K562 (cell line): ENCODE results near the gene CFAP251. TPM values are rescaled to one million over a fixed set of nuclear protein-coding genes. Genes with fewer than 3 reads are reported as not detected.

Source experiments
- ARNT ChIP-seq, 2 experiments: fragments of 450-650 bp; IDR thresholded peaks; 2 replicates each; pipeline ENCODE4 v1.6.1; 2016; ENCODE audit warnings: mild to moderate bottlenecking in 1 of 2
- CHD4 ChIP-seq: fragments of 200-600 bp; sonication (generic); IDR thresholded peaks from 3 replicates; pipeline ENCODE4 v1.6.1; 2012; ENCODE audit warnings: low read depth, mild to moderate bottlenecking, mixed read lengths, low read length, inconsistent platforms; ENCODE audit not compliant: insufficient read depth, insufficient replicate concordance, poor library complexity, severe bottlenecking
- CXXC5 ChIP-seq: fragments of 250-450 bp; sonication (Bioruptor Pico); IDR thresholded peaks from 2 replicates; pipeline ENCODE4 v1.8.0; 2022; ENCODE audit warnings: inconsistent platforms, mild to moderate bottlenecking, moderate library complexity
- GABPB2 ChIP-seq: fragments of 250-450 bp; sonication (Bioruptor Pico); conservative IDR thresholded peaks from 2 replicates; pipeline ENCODE4 v1.5.1; 2021; ENCODE audit warnings: mild to moderate bottlenecking
- HMG20B ChIP-seq: fragments of 250-450 bp; sonication (Bioruptor Pico); IDR thresholded peaks from 2 replicates; pipeline ENCODE4 v1.5.0; 2021; ENCODE audit warnings: mild to moderate bottlenecking
- ILK ChIP-seq: fragments of 450-650 bp; IDR thresholded peaks from 2 replicates; pipeline ENCODE4 v1.6.1; 2016; ENCODE audit warnings: missing genetic modification characterization, low read depth, mild to moderate bottlenecking, missing compliant biosample characterization, moderate library complexity, borderline replicate concordance
- MTF1 ChIP-seq: fragments of 250-450 bp; sonication (Bioruptor Pico); IDR thresholded peaks from 2 replicates; pipeline ENCODE4 v1.9.0; 2021; ENCODE audit warnings: moderate library complexity, mild to moderate bottlenecking, inconsistent platforms, borderline replicate concordance
- NR3C1 ChIP-seq: sonication (generic); formaldehyde crosslinking; IDR thresholded peaks from 2 replicates; pipeline ENCODE4 v1.8.1; 2022; ENCODE audit warnings: missing genetic modification reagents
- POLR2G ChIP-seq: fragments of 200-400 bp; formaldehyde crosslinking; IDR thresholded peaks from 2 replicates; pipeline ENCODE4 v1.6.1; 2017; ENCODE audit warnings: low read depth, mild to moderate bottlenecking, antibody characterized with exemption, low read length, moderate library complexity
- SETDB1 ChIP-seq: IDR thresholded peaks from one replicate; pipeline ENCODE4 v1.6.1; 2012; ENCODE audit warnings: low read length, control low read depth, inconsistent platforms
- SREBF2 ChIP-seq: sonication (generic); formaldehyde crosslinking; IDR thresholded peaks from 2 replicates; pipeline ENCODE4 v1.4.0; 2020; ENCODE audit warnings: mild to moderate bottlenecking, missing genetic modification reagents
- TFAM ChIP-seq: fragments of 250-450 bp; sonication (Bioruptor Pico); conservative IDR thresholded peaks from 2 replicates; pipeline ENCODE4 v1.5.0; 2021; ENCODE audit warnings: mild to moderate bottlenecking, moderate library complexity
- ZNF76 ChIP-seq: fragments of 250-450 bp; sonication (Bioruptor Pico); IDR thresholded peaks from 2 replicates; pipeline ENCODE4 v1.4.0; 2020; ENCODE audit warnings: mild to moderate bottlenecking, moderate library complexity, borderline replicate concordance
- polyA plus RNA-seq, 8 experiments: library from polyadenylated mRNA; depleted of rRNA in 4 of 8; stranded (reverse) in 5 of 8; unstranded in 3 of 8; fragments of >200 nt; fragmentation: Nextera tagmentation in 2 of 8; fragmentation: Illumina TruSeq in 1 of 8; extraction: Ambion mirVana in 2 of 8; extraction: Trizol in 1 of 8; gene quantifications; 2 replicates each; pipeline versions ENCODE4 v1.2.1 to v1.2.3, GENCODE V29; 2011 to 2014; ENCODE audit warnings: inconsistent platforms in 1 of 8, missing spikeins in 1 of 8
- total RNA-seq, 7 experiments: library from RNA; depleted of rRNA in 6 of 7; stranded (reverse); fragments of >200 nt in 6 of 7; fragmentation: Illumina TruSeq in 2 of 7; extraction: Trizol in 2 of 7; gene quantifications; 2 replicates each; pipeline versions ENCODE4 v1.2.1 to v1.2.3, GENCODE V29; 2011 to 2021; ENCODE audit warnings: low replicate concordance in 1 of 7
- TF ChIP-seq, protein P1 (sequence below): fragments of 200-600 bp; sonication (generic); IDR thresholded peaks from one replicate; pipeline ENCODE4 v1.6.1; 2012; ENCODE audit warnings: mild to moderate bottlenecking, low read depth, low read length, inconsistent platforms
- TF ChIP-seq, protein P2 (sequence below): sonication (generic); formaldehyde crosslinking; IDR thresholded peaks from 2 replicates; pipeline ENCODE4 v1.8.0; 2022; ENCODE audit warnings: missing genetic modification reagents, mild to moderate bottlenecking, moderate library complexity, borderline replicate concordance

CFAP251 gene
- total and polyA plus RNA-seq, 9 of the 15 experiments (the other 6 are each of a cell fraction or from before 2014, with no cell fraction given), result 16.6 to 31.0 (median 19.1) TPM

DNA sequence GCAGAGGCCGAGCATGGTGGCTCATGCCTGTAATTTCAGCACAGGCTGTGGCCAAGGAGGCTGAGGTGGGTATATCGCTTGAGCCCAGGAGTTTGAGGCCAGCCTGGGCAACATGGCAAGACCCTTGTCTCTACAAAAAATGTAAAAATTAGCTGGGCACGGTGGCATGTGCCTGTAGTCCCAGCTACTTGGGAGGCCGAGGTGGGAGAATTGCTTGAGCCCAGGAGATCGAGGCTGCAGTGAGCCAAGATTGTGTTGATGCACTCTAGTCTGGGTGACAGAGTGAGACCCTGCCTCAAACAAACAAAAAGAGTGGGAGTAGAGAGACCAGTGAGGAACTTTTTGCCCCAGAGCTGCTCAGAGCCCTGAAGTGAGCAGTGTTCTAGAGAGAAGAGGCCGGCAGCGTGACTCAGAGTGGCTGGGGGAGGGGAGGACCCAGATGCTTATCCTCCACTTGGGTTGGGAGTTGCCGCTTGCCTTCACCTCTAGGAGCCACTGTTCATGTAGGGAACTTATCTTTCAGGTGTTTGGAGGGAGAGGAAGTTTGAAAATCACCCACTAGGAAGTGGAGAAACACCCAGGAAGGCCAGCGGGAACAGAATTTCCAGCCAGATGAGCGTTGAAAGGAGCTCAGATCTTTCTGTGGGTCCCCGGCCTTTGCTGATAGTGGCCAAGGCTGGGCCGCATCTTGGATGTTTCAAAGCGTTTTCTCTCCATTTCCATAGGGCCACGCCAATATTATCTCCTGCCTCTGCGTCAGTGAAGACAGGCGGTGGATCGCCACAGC lies 15.3 kb downstream of the CFAP251 start (continued):
- TF ChIP-seq, protein P1, sequence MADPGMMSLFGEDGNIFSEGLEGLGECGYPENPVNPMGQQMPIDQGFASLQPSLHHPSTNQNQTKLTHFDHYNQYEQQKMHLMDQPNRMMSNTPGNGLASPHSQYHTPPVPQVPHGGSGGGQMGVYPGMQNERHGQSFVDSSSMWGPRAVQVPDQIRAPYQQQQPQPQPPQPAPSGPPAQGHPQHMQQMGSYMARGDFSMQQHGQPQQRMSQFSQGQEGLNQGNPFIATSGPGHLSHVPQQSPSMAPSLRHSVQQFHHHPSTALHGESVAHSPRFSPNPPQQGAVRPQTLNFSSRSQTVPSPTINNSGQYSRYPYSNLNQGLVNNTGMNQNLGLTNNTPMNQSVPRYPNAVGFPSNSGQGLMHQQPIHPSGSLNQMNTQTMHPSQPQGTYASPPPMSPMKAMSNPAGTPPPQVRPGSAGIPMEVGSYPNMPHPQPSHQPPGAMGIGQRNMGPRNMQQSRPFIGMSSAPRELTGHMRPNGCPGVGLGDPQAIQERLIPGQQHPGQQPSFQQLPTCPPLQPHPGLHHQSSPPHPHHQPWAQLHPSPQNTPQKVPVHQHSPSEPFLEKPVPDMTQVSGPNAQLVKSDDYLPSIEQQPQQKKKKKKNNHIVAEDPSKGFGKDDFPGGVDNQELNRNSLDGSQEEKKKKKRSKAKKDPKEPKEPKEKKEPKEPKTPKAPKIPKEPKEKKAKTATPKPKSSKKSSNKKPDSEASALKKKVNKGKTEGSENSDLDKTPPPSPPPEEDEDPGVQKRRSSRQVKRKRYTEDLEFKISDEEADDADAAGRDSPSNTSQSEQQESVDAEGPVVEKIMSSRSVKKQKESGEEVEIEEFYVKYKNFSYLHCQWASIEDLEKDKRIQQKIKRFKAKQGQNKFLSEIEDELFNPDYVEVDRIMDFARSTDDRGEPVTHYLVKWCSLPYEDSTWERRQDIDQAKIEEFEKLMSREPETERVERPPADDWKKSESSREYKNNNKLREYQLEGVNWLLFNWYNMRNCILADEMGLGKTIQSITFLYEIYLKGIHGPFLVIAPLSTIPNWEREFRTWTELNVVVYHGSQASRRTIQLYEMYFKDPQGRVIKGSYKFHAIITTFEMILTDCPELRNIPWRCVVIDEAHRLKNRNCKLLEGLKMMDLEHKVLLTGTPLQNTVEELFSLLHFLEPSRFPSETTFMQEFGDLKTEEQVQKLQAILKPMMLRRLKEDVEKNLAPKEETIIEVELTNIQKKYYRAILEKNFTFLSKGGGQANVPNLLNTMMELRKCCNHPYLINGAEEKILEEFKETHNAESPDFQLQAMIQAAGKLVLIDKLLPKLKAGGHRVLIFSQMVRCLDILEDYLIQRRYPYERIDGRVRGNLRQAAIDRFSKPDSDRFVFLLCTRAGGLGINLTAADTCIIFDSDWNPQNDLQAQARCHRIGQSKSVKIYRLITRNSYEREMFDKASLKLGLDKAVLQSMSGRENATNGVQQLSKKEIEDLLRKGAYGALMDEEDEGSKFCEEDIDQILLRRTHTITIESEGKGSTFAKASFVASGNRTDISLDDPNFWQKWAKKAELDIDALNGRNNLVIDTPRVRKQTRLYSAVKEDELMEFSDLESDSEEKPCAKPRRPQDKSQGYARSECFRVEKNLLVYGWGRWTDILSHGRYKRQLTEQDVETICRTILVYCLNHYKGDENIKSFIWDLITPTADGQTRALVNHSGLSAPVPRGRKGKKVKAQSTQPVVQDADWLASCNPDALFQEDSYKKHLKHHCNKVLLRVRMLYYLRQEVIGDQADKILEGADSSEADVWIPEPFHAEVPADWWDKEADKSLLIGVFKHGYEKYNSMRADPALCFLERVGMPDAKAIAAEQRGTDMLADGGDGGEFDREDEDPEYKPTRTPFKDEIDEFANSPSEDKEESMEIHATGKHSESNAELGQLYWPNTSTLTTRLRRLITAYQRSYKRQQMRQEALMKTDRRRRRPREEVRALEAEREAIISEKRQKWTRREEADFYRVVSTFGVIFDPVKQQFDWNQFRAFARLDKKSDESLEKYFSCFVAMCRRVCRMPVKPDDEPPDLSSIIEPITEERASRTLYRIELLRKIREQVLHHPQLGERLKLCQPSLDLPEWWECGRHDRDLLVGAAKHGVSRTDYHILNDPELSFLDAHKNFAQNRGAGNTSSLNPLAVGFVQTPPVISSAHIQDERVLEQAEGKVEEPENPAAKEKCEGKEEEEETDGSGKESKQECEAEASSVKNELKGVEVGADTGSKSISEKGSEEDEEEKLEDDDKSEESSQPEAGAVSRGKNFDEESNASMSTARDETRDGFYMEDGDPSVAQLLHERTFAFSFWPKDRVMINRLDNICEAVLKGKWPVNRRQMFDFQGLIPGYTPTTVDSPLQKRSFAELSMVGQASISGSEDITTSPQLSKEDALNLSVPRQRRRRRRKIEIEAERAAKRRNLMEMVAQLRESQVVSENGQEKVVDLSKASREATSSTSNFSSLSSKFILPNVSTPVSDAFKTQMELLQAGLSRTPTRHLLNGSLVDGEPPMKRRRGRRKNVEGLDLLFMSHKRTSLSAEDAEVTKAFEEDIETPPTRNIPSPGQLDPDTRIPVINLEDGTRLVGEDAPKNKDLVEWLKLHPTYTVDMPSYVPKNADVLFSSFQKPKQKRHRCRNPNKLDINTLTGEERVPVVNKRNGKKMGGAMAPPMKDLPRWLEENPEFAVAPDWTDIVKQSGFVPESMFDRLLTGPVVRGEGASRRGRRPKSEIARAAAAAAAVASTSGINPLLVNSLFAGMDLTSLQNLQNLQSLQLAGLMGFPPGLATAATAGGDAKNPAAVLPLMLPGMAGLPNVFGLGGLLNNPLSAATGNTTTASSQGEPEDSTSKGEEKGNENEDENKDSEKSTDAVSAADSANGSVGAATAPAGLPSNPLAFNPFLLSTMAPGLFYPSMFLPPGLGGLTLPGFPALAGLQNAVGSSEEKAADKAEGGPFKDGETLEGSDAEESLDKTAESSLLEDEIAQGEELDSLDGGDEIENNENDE, result no peak
- TF ChIP-seq CXXC5 (peak; percentile 72), NR3C1 (CRISPR knock-in tag) (no peak), ARNT (IDR thresholded peaks at IDR 0.05) (peak; percentile 62 to 75; a peak in 2 of 4 replicates), SREBF2 (0 out of 2 replicates have a peak, but pooled peaks have one; percentile 6), SETDB1 (no peak), HMG20B (CRISPR knock-in tag) (no peak), MTF1 (CRISPR knock-in tag) (0 out of 2 replicates have a peak, but pooled peaks have one; percentile 49), TFAM (CRISPR knock-in tag) (no peak), POLR2G (peak; percentile 61), CHD4 (no peak), ZNF76 (CRISPR knock-in tag) (peak; percentile 85; the same call in 1 of the 2 replicates), GABPB2 (CRISPR knock-in tag) (no peak), ILK (no peak)
- TF ChIP-seq, protein P2, sequence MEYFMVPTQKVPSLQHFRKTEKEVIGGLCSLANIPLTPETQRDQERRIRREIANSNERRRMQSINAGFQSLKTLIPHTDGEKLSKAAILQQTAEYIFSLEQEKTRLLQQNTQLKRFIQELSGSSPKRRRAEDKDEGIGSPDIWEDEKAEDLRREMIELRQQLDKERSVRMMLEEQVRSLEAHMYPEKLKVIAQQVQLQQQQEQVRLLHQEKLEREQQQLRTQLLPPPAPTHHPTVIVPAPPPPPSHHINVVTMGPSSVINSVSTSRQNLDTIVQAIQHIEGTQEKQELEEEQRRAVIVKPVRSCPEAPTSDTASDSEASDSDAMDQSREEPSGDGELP (CRISPR knock-in tag), result peak; percentile 65; the same call in 1 of the 2 replicates
